Activated CD8-positive, alpha-beta memory T cell treated with anti-CD3 and anti-CD28 coated beads, Interleukin-2, amount 50 U/mL, for 1 hour (primary cell): Measurements from ENCODE around the gene TTC17.
"Not testable (repeated sequence)": the region's sequence is repeated elsewhere in the genome, so short reads cannot be mapped to it uniquely, and the experiment has no call there.

Source experiments
- DNase-seq: peaks from one replicate; pipeline ENCODE4 v3.0.0-alpha.2; 2020; ENCODE audit errors: extremely low read depth

TTC17 gene

GRCh38 chr11:43458486-43458885 lies 99.8 kb downstream of the TTC17 start:
- no peak for DNase-seq

DNA sequence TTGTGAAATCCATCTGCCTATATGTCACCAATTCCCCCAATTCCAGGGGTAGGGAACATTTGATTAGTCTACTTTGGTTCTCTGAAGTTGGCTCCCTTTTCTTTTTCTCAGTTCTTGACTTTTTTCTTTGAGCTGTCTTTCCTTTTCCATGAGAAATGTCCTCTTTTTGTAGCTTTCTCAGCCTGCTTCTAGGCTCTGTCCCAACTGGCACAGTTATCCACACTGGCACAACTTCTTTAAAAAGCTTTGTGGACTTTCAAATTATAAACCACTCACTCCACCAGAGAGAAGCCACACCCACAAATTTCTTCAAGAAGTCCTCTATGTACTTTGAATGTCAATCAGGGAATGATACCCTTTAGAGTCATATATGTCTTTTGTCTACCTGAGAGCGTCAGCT lies 100.5 kb downstream of the TTC17 start:
- no peak for DNase-seq

GRCh38 chr11:43462359-43462758 lies 103.6 kb downstream of the TTC17 start:
- no peak for DNase-seq

- no peak for DNase-seq
Observed at GRCh38 chr11:43467958-43468357, 109.2 kb downstream of the TTC17 start.

DNA sequence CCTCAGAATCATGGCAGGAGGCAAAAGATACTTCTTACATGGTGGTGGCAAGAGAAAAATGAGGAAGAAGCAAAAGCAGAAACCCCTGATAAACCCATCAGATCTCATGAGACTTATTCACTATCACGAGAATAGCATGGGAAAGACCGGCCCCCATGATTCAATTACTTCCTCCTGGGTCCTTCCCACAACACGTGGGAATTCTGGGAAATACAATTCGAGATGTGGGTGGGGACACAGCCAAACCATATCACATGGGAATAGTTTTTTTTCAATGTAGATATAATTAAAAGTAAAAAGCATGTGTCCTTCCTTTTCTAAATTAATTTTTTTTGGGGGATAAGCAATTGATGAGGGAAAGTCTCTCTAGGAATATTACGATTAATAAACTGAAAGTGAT lies 118.8 kb downstream of the TTC17 start:
- DNase-seq: not testable (repeated sequence)

- DNase-seq: no peak
Observed at GRCh38 chr11:43486141-43486540, 127.4 kb downstream of the TTC17 start.

DNA sequence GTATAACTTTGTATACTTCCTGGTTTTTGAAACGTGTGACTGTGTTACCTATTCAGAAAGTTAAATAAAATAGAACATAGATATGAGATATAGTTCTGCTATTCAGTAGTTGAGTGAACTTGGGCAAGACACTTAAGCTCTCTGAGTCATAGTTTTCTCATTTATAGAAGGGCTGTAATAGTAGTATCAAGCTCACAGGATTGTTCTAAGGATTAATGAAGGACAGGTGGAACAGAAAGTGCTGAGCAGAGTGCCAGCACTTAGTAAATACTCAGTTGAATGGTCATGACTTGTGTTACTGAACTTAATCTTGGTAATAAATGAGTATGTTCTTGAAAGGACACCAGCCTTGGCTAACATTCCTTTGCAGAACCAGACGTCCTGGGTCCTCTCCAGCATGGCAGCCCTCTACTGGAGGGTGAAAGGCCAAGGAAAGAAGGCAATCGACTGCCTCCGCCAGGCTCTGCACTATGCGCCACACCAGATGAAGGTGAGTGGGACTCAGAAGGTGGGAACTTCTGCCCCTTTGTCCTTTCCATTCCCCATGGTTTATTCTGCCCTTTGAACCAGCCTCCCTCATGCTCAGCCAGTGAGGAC lies 131.2 kb downstream of the TTC17 start:
- no peak for DNase-seq

DNA sequence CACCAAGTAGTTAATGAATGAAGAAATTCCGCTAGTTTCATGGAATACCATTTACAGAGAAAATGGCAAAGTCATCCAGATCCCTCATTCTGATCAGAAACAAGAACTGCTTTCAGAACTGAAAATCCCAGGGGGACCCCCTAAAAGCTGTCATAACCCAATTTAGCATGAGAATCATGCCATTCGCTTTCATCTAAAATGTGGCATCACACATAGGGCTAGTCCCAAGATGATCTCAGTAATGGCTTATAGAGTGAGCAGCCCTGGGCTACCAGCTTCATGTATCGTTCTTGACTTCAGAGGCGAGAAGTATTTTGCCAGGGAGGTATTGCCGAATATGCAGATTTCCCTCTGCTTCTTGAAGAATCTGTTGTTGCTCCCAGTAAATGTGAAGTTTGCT lies 134.0 kb downstream of the TTC17 start:
- DNase-seq: no peak

DNA sequence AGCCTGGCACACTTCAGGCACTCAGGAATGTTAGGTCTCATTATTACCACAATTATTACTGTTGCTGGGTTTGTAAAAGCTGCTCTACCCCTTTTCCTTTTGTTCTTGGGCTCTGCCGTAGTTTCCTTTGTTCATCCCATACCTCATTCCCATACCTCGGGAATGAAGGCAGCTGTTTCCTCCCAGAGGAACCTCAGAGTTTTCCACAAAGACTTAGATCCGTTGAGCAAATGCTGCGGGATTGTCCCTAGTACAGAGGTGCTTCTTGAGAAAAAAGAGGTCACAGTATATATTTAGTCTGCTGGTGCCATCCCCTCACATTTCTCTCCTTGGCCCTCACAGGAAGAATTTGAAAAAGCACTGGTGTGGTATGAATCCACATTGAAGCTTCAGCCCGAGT lies 134.7 kb downstream of the TTC17 start:
- DNase-seq: no peak

GRCh38 chr11:43497144-43497543 lies 138.4 kb downstream of the TTC17 start:
- DNase-seq: no peak

DNA sequence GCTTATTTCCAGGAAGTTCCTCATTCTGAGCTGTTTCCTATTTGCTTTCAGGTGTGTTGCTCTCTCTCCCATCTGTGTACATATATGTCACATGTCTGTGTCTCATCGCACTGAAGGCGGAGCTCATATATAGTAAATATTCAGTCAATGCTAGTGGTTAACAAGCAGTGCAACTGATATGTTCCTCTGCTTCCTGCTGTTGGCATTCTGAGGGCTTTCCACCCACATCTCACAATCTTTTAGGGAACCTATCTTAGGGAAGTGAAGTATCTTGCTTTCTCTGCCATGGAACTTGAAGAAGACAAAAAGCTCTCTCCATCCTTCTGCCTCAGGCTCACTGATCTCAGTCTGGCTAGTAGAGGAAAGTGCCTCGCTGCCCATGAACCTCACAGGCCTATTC lies 139.8 kb downstream of the TTC17 start:
- no peak for DNase-seq

DNA sequence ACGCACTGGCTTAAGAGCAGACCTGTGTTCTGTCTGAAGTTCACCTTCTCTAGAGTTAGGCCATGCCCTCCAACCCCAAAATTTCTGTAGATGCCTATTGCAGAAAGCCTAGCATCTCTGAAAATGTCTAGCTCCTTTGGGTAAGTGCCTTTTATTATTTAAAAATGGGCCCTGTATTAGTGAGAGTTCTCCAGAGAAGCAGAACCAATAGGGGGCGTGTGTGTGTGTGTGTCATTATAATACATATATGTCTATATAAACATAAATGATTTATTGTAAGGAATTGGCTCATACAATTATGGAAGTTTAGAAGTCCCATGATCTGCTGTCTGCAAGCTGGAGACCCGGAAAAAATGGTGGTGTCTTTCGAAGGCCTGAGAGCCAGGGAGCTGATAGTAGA lies 144.7 kb downstream of the TTC17 start:
- DNase-seq: no peak

DNA sequence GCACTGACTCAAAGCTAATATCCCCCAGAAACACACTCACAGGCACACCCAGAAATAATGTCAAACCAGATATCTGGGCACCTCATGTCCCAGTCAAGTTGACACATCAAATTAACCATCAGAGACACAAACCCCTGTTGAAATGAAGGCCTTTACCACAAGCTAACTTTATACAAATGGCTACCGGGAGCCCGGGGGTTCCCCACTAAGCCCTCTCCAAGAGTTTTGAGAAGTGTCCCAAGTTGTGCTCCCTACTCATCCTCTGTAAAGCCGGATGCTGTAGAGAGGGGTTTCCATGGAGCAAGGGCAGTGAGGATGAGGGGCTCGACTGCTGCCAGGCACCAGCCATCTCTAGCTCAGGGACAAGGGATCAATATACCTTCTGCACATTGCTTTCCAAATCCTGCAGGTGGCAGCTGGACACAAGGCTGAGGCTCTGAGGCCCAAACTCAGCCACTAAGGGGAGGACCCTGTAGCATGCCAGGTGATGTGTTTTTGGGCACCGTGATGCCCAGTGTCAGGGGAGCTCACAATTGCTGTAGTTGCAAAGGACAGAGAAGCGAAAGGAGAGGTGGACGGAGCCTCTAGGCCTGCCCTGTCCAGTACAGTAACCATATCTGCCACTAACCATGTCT lies 145.7 kb downstream of the TTC17 start:
- DNase-seq: no peak

DNA sequence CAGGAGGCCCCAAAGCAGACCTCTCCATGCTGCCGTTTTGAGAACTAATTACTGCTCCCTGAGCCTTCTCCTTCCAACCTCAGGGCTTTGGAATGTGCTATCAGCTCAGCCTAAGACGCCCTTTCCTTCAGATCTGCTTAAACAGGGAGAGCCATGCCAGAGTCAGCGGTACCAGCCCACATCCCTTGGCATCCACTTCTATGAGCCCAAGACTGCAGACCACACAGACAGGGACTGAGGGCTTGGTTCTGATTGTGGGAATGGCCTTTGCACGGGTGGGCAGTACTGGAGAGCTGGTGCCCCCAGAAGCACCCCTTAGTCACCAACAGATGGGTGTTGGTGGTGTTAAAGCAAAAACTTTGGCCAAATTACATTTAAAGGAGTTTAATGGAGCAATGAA lies 146.5 kb downstream of the TTC17 start:
- no peak for DNase-seq

DNA sequence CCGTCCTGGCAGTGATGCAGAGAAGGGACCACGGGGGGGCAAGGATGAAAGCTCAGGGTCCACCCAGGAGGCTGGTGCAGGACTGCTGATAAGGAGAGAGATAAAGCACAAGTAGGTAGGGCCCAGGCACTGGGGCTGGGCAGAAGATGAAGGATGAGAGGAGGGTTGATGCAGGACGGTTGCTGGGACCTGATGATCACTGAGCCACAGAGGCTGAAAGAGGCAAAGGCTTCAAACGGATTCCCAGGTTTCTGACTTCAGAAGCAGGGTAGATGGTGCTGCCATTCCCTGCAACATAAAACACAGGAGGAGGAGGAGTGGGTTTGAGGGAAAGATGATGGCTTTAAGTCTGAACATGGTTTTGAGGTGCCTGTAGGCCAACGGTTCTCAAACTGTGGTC lies 148.5 kb downstream of the TTC17 start:
- DNase-seq: no peak

GRCh38 chr11:43508511-43508918 lies 149.8 kb downstream of the TTC17 start:
- no peak for DNase-seq

DNA sequence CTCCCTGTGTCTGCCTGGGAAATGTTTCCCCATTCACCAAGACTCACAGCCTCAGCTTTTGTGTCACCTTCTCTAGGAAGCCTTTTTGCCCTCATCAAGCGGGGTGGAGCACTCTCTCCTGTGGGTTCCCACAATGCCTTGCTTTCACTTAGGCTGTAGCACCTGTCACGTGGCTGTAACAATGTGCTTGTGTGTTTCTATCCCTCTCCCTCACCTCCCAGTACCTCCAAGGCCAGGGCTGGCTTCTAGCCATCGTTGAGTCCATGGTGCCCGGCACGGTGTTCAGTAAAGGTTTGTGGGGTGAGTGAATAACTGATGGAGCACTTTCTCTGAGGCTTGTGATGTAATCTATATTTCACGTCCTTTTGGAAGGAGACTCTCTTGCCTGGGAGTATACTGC lies 153.2 kb downstream of the TTC17 start:
- no peak for DNase-seq

DNA sequence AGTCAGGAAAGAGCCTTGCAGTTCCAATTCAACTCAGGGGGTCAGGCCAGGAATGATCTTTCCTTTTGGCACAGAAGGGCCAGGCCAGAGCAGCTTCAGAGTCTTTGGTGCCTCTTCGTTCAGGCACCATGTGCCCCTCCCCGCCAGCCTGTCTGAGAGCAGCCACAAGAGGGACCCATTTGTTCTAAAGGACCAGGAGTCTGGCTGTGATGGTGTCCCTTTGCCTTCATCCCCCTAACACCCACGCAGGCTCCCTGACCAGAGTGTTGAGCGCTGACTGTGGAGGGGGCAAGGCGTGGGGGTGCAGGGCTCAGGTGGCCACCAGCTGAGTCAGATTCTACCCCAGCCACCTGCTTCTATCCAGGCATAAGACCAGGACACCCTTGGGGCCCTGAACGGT lies 156.4 kb downstream of the TTC17 start:
- no peak for DNase-seq

GRCh38 chr11:43516316-43516850 lies 157.7 kb downstream of the TTC17 start:
- DNase-seq: no peak

DNA sequence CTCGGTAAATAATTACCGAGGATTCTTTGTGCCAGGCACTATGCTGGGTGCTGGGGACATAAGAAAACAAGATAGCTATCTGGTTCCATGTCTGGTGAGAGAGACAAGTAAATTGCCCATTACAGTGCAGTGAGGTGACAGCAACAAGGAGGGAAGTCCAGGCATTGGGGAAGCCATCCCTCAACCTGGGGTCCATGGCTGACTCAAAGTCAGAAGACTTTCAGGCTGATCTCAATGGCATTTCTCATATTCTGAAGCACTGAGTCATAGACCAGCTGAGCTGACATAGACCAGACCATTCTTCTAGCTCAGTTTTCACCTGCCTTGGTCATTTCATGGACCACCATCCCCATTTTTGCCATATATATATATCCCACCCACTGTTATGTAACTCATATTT lies 158.8 kb downstream of the TTC17 start:
- DNase-seq: no peak

DNA sequence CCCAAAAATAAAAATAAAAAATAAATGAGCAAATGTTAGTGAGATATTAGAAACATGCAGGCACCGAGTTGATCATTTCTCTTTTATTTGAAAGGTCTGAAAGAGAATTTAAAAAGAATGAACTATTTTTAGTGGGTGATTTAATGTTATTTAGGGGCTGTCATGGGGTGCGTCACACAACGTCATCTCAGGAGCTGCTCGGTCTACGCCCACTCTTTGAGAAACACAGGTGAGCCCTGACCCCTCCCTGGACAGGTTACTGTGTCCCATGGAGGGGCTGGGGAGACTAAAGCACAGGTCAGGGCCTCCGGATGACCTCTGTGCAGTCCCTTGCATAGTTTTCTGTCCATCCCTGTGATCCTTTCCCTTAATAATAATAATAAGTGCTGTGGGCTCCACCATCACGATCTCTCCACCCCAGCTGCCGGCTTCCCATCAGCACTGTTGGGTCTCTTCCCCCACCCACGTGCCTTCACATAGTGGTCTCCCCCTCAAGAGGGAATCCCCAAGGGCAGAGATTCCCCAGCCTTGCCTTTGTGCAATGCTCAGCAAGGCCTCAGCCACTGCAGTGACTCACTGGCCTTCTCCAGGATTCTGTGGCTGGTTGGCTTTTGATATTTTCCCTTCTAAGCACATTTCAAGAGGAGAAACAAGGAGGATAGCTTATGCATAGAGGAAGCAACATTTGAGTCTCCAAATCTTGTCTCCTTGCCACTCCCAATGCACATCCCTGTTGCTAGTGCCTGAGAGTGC lies 159.9 kb downstream of the TTC17 start:
- DNase-seq: no peak

GRCh38 chr11:43521471-43521870 lies 162.8 kb downstream of the TTC17 start:
- DNase-seq: no peak

- no peak for DNase-seq
Observed at GRCh38 chr11:43523632-43524031, 164.9 kb downstream of the TTC17 start.
